Loucy (cell line): Measurements from ENCODE around the gene COL25A1.

ENCODE experiments used
- H2AFZ ChIP-seq: fragments of 200-600 bp; sonication (generic); 2 replicates; pipeline ENCODE4 v1.6.0; 2016; ENCODE audit warnings: antibody characterized with exemption, mild to moderate bottlenecking, low read length, moderate library complexity
- H3F3A ChIP-seq: fragments of 200-600 bp; 2 replicates; pipeline ENCODE4 v1.6.0; 2016; ENCODE audit warnings: antibody characterized with exemption, low read depth, mild to moderate bottlenecking
- H3K27me3 ChIP-seq: fragments of 200-600 bp; sonication (generic); 2 replicates; pipeline ENCODE4 v1.6.1; 2014; ENCODE audit warnings: low read length, mild to moderate bottlenecking; ENCODE audit not compliant: insufficient read depth, poor library complexity, severe bottlenecking
- H3K36me3 ChIP-seq: fragments of 200-600 bp; sonication (generic); 2 replicates; pipeline ENCODE4 v1.6.1; 2016; ENCODE audit warnings: low read length; ENCODE audit not compliant: insufficient read depth
- H3K4me1 ChIP-seq: fragments of 200-600 bp; sonication (generic); 2 replicates; pipeline ENCODE4 v1.5.1; 2014; ENCODE audit warnings: low read length, mild to moderate bottlenecking; ENCODE audit not compliant: insufficient read depth, poor library complexity, severe bottlenecking
- H3K4me2 ChIP-seq: fragments of 200-600 bp; sonication (generic); 2 replicates; pipeline ENCODE4 v1.6.0; 2014; ENCODE audit warnings: antibody characterized with exemption, low read length, low read depth, mild to moderate bottlenecking; ENCODE audit not compliant: poor library complexity, severe bottlenecking
- H3K4me3 ChIP-seq: fragments of 200-600 bp; sonication (generic); 2 replicates; pipeline ENCODE4 v1.5.1; 2014; ENCODE audit warnings: low read length, mild to moderate bottlenecking, mixed read lengths; ENCODE audit not compliant: poor library complexity, severe bottlenecking
- H3K79me2 ChIP-seq: fragments of 200-600 bp; sonication (generic); 2 replicates; pipeline ENCODE4 v1.6.1; 2014; ENCODE audit warnings: low read length; ENCODE audit not compliant: insufficient read depth
- H3K9ac ChIP-seq: fragments of 200-600 bp; sonication (generic); 2 replicates; pipeline ENCODE4 v1.6.0; 2014; ENCODE audit warnings: mild to moderate bottlenecking, low read depth, low read length, moderate library complexity; ENCODE audit not compliant: poor library complexity, severe bottlenecking
- H3K9me2 ChIP-seq: fragments of 200-600 bp; sonication (generic); replicated peaks from 2 replicates; pipeline ENCODE4 v1.6.1; 2016; ENCODE audit warnings: low read depth, low read length, mixed read lengths
- H3K9me3 ChIP-seq: fragments of 200-600 bp; sonication (generic); 2 replicates; pipeline ENCODE4 v1.6.1; 2014; ENCODE audit warnings: mild to moderate bottlenecking, antibody characterized with exemption, low read length, low read depth; ENCODE audit not compliant: insufficient read depth
- H4K20me1 ChIP-seq: fragments of 200-600 bp; sonication (generic); 2 replicates; pipeline ENCODE4 v1.6.0; 2014; ENCODE audit warnings: antibody characterized with exemption, low read length, mild to moderate bottlenecking; ENCODE audit not compliant: insufficient read depth, poor library complexity, severe bottlenecking
- EZH2phosphoT487 ChIP-seq: fragments of 200-600 bp; IDR thresholded peaks from 2 replicates; pipeline ENCODE4 v1.6.1; 2018; ENCODE audit warnings: antibody characterized with exemption, mild to moderate bottlenecking, moderate library complexity, borderline replicate concordance
- TF ChIP-seq, protein P1 (sequence below): fragments of 200-600 bp; sonication (generic); conservative IDR thresholded peaks from 2 replicates; pipeline ENCODE4 v1.5.1; 2014; ENCODE audit warnings: mild to moderate bottlenecking, antibody characterized with exemption, low read length

COL25A1 gene

DNA sequence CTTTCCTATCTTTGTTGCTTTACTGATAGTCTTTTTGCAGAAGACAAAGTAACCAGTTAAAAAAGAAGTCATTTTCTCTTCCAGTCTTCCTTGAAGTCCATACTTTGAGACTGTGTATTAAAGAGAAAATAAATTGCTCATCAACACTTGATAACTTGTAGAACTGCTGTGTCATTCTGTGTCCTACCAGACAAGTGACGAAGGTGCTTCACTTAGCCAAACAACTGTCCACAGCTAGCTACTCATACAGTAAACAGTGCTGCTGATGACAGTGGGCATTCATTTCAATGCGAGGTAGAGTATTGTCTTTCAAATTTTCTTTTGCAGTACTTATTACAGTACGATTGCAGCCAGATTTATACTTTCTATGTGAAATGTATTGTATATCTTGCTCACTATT, 11.5 kb downstream of the COL25A1 start:
- no peak for TF ChIP-seq EZH2phosphoT487
- TF ChIP-seq, protein P1, sequence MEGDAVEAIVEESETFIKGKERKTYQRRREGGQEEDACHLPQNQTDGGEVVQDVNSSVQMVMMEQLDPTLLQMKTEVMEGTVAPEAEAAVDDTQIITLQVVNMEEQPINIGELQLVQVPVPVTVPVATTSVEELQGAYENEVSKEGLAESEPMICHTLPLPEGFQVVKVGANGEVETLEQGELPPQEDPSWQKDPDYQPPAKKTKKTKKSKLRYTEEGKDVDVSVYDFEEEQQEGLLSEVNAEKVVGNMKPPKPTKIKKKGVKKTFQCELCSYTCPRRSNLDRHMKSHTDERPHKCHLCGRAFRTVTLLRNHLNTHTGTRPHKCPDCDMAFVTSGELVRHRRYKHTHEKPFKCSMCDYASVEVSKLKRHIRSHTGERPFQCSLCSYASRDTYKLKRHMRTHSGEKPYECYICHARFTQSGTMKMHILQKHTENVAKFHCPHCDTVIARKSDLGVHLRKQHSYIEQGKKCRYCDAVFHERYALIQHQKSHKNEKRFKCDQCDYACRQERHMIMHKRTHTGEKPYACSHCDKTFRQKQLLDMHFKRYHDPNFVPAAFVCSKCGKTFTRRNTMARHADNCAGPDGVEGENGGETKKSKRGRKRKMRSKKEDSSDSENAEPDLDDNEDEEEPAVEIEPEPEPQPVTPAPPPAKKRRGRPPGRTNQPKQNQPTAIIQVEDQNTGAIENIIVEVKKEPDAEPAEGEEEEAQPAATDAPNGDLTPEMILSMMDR = no peak
- H4K20me1 ChIP-seq = no peaks in the 10 kb centered on the region
- no peak overlapping the region for H2AFZ ChIP-seq
- H3K9ac ChIP-seq = no peak overlapping the region
- no peaks in the 10 kb centered on the region for H3K79me2 ChIP-seq
- H3K4me2 ChIP-seq = no peak overlapping the region
- H3K4me3 ChIP-seq = no peak overlapping the region
- H3K9me2 ChIP-seq = no peaks in the 10 kb centered on the region
- peaks cover 7% of the 10 kb centered on the region for H3K4me1 ChIP-seq
- no peaks in the 10 kb centered on the region for H3K36me3 ChIP-seq
- H3K27me3 ChIP-seq = no peaks in the 10 kb centered on the region
- no peaks in the 10 kb centered on the region for H3K9me3 ChIP-seq
- H3F3A ChIP-seq = no peaks in the 10 kb centered on the region

- Histone ChIP-seq H3K79me2 (no peaks in the 10 kb centered on the region), H2AFZ (no peak overlapping the region), H3K36me3 (no peaks in the 10 kb centered on the region)
These were observed 23.8 kb downstream of the COL25A1 start for GRCh38 chr4:109278594-109279031.

GRCh38 chr4:109276482-109277095, 25.9 kb downstream of the COL25A1 start:
- no peaks in the 10 kb centered on the region for H3F3A ChIP-seq
- no peaks in the 10 kb centered on the region for H3K79me2 ChIP-seq
- H3K4me3 ChIP-seq = no peak overlapping the region

More at GRCh38 chr4:109278594-109279031, 23.8 kb downstream of the COL25A1 start:
- no peak overlapping the region for H3K4me3 ChIP-seq
- H3K9ac ChIP-seq = no peak overlapping the region
- TF ChIP-seq, protein P1 = no peak
- no peak for TF ChIP-seq EZH2phosphoT487
- no peaks in the 10 kb centered on the region for H3K27me3 ChIP-seq
- no peak overlapping the region for H3K4me2 ChIP-seq
- H3K9me2 ChIP-seq = no peaks in the 10 kb centered on the region
- H3F3A ChIP-seq = no peaks in the 10 kb centered on the region
- no peaks in the 10 kb centered on the region for H4K20me1 ChIP-seq
- no peaks in the 10 kb centered on the region for H3K9me3 ChIP-seq
- H3K4me1 ChIP-seq = peaks cover 8% of the 10 kb centered on the region

More at GRCh38 chr4:109276482-109277095, 25.9 kb downstream of the COL25A1 start:
- H3K9ac ChIP-seq = no peak overlapping the region
- H3K36me3 ChIP-seq = no peaks in the 10 kb centered on the region
- H3K27me3 ChIP-seq = no peaks in the 10 kb centered on the region
- no peaks in the 10 kb centered on the region for H3K9me2 ChIP-seq
- H2AFZ ChIP-seq = no peak overlapping the region
- H3K4me2 ChIP-seq = no peak overlapping the region
- H3K4me1 ChIP-seq = peaks cover 8% of the 10 kb centered on the region
- H3K9me3 ChIP-seq = no peaks in the 10 kb centered on the region
- no peaks in the 10 kb centered on the region for H4K20me1 ChIP-seq
- TF ChIP-seq, protein P1 = no peak
- TF ChIP-seq EZH2phosphoT487 = no peak
